ENCODE data around the gene SLC25A10.

Gene SLC25A10

GRCh38 chr17:81735264-81736102 is 23.4 kb downstream of the SLC25A10 start (continued):
- TF ChIP-seq, protein P1, sequence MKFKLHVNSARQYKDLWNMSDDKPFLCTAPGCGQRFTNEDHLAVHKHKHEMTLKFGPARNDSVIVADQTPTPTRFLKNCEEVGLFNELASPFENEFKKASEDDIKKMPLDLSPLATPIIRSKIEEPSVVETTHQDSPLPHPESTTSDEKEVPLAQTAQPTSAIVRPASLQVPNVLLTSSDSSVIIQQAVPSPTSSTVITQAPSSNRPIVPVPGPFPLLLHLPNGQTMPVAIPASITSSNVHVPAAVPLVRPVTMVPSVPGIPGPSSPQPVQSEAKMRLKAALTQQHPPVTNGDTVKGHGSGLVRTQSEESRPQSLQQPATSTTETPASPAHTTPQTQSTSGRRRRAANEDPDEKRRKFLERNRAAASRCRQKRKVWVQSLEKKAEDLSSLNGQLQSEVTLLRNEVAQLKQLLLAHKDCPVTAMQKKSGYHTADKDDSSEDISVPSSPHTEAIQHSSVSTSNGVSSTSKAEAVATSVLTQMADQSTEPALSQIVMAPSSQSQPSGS (tag by site-specific recombination; IDR thresholded peaks at IDR 0.05; ENCODE audit: low read depth): no peak
- peak; percentile 65 for TF ChIP-seq KLF10 (tag by site-specific recombination; IDR thresholded peaks at IDR 0.05)
- TF ChIP-seq, protein P2, sequence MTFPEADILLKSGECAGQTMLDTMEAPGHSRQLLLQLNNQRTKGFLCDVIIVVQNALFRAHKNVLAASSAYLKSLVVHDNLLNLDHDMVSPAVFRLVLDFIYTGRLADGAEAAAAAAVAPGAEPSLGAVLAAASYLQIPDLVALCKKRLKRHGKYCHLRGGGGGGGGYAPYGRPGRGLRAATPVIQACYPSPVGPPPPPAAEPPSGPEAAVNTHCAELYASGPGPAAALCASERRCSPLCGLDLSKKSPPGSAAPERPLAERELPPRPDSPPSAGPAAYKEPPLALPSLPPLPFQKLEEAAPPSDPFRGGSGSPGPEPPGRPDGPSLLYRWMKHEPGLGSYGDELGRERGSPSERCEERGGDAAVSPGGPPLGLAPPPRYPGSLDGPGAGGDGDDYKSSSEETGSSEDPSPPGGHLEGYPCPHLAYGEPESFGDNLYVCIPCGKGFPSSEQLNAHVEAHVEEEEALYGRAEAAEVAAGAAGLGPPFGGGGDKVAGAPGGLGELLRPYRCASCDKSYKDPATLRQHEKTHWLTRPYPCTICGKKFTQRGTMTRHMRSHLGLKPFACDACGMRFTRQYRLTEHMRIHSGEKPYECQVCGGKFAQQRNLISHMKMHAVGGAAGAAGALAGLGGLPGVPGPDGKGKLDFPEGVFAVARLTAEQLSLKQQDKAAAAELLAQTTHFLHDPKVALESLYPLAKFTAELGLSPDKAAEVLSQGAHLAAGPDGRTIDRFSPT (tag by site-specific recombination; IDR thresholded peaks at IDR 0.05): no peak
- TF ChIP-seq SCRT1 (tag by site-specific recombination; IDR thresholded peaks at IDR 0.05; ENCODE audit: borderline replicate concordance): no peak
- TF ChIP-seq, protein P3, sequence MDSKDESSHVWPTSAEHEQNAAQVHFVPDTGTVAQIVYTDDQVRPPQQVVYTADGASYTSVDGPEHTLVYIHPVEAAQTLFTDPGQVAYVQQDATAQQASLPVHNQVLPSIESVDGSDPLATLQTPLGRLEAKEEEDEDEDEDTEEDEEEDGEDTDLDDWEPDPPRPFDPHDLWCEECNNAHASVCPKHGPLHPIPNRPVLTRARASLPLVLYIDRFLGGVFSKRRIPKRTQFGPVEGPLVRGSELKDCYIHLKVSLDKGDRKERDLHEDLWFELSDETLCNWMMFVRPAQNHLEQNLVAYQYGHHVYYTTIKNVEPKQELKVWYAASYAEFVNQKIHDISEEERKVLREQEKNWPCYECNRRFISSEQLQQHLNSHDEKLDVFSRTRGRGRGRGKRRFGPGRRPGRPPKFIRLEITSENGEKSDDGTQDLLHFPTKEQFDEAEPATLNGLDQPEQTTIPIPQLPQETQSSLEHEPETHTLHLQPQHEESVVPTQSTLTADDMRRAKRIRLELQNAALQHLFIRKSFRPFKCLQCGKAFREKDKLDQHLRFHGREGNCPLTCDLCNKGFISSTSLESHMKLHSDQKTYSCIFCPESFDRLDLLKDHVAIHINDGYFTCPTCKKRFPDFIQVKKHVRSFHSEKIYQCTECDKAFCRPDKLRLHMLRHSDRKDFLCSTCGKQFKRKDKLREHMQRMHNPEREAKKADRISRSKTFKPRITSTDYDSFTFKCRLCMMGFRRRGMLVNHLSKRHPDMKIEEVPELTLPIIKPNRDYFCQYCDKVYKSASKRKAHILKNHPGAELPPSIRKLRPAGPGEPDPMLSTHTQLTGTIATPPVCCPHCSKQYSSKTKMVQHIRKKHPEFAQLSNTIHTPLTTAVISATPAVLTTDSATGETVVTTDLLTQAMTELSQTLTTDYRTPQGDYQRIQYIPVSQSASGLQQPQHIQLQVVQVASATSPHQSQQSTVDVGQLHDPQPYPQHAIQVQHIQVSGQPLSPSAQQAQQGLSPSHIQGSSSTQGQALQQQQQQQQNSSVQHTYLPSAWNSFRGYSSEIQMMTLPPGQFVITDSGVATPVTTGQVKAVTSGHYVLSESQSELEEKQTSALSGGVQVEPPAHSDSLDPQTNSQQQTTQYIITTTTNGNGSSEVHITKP (tag by site-specific recombination; IDR thresholded peaks at IDR 0.05): peak; percentile 89
- peak; percentile 35; the same call in 1 of the 2 replicates for TF ChIP-seq ZBTB20 (tag by site-specific recombination; IDR thresholded peaks at IDR 0.05)
- TF ChIP-seq ZNF600 (tag by site-specific recombination; IDR thresholded peaks at IDR 0.05): peak; percentile 71
- no peak for TF ChIP-seq ZNF555 (tag by site-specific recombination; conservative IDR thresholded peaks at IDR 0.05)
- peak; percentile 26; the same call in 1 of the 2 replicates for TF ChIP-seq ZFHX2 (tag by site-specific recombination; conservative IDR thresholded peaks at IDR 0.05)
- peak; percentile 21; the same call in 1 of the 2 replicates for TF ChIP-seq PATZ1 (tag by site-specific recombination; IDR thresholded peaks at IDR 0.05)
- no peak for TF ChIP-seq ZNF18 (tag by site-specific recombination; IDR thresholded peaks at IDR 0.05)
- TF ChIP-seq ZSCAN5A (tag by site-specific recombination; IDR thresholded peaks at IDR 0.05): no peak
